Cortex of kidney (tissue), 1 donor: ENCODE results near the gene TMEM270.
"Not testable (repeated sequence)": the region's sequence is repeated elsewhere in the genome, so short reads cannot be mapped to it uniquely, and the experiment has no call there.

Experiments used
- DNase-seq: peaks from one replicate; lab custom pipeline; 2025; lab: John Stamatoyannopoulos, UW

Gene TMEM270

DNA sequence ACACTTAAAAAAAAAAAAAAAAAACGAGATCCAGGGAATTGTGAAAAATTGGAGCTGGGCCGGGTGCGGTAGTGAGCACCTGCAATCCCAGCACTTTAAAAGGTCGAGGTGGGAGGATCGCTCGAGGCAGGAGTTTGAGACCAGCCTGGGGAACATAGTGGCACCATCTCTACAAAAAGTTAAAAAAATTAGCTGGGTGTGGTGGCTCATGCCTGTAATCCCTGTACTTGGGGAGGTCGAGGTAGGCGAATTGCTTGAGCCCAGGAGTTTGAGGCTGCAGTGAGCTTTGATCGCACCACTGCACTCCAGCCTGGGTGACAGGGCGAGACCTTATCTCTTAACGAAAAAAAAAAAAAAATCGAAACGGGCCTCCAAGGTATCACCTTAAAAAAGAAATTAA lies 28.2 kb upstream of the TMEM270 start:
- DNase-seq = no peak

DNA sequence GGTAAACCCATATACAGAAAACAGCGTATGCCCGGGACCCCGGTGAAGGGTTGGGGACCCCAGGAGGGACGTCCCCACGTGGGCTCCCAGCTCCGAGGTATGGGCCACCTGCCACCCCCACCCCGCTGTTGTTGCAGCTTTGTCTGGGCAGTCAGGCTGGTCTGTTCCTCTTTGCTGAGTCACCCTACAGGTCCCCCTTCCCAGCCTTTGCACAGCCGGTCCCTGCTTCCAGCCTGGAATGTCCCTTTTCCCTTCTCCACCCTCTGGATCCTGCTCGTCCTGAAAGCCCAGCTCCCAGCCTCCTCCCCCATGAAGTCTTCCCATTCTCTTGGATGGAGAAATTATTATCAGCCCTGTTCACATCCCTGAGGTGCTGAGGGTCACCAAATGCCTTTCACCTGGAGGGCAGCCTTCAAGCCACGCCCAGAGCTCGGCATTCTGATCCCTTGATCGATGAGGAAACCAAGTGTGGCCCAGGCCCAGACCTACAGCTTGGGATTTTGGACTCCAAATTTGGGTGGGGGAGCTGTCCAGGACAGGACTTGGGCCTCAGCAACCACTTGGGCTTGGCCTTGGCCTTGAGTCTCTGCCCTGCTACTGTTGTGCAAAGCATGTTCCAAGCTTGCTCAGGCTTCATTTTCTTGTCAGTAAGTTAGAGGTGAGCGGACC lies 27.6 kb upstream of the TMEM270 start:
- DNase-seq = no peak

GRCh38 chr7:73834626-73835191 lies 26.2 kb upstream of the TMEM270 start:
- DNase-seq = no peak

DNA sequence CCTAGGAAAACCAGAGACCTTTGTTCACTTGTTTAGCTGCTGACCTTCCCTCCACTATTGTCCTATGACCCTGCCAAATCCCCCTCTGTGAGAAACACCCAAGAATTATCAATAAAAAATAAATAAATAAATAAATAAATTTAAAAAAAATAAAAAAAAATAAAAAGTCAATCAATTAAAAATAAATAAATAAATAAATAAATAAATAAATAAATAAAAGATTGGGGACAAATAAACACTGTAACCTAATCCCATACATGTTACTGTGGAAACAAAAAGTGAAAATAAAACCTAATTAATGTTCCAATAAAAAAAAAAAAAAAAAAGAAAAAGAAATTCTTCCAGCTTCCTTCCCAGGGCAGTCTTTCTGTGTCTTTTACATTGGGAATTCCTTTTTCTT lies 23.8 kb upstream of the TMEM270 start:
- not testable (repeated sequence) for DNase-seq

GRCh38 chr7:73838642-73839041 lies 22.3 kb upstream of the TMEM270 start:
- DNase-seq = no peak

DNA sequence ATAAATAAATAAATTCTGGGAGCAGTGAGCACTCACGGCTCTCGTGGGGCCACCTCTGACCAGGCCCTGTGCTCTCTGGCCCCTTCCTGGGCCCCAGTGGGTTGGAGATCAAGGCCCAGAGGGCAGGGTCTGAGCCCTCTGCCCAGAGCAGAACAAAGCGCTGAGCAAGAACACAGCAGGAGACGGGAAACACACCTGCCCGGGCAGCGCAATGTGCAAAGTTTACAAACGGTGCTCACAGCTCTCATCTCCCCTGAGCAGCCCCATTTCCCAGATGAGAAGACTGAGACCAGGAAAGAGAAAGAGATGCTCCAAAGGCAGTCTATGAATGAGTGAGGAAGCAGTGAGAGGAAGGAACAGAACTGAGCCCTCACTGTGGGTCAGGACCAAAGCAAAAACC lies 21.7 kb upstream of the TMEM270 start:
- no peak for DNase-seq

- DNase-seq = no peak
Measured at GRCh38 chr7:73839743-73840714, 20.9 kb upstream of the TMEM270 start.

DNA sequence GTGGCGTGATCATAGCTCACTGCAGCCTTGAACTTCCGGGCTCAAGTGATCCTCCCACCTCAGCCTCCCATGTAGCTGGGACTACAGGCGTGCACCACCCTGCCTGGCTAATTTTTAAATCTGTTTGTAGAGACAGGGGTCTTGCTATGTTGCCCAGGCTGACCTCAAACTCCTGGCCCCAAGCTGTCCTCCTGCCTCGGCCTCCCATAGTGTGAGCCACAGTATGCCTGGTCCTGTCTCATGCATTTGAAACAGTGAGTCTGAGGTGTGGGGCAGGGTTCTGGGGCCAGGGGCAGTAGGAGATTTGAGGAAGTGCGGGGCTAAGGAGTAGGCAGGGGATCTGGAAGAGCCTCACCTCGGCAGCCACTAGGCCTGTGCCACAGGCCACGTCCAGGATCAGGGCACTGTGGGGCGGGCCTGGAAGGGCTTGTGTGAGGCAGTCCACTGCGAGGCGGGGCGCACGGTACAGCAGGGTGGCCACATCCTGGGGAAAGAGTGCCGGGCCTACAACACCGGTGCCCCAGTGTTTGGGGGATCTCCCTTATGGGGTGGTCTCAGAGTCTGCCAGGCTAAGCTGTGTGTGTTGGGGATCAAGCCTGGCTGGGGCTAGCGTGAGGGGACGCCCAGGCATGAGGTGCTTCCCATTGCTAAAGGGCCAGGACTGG lies 20.1 kb upstream of the TMEM270 start:
- no peak for DNase-seq

GRCh38 chr7:73841689-73842066 lies 19.3 kb upstream of the TMEM270 start:
- DNase-seq = no peak

DNA sequence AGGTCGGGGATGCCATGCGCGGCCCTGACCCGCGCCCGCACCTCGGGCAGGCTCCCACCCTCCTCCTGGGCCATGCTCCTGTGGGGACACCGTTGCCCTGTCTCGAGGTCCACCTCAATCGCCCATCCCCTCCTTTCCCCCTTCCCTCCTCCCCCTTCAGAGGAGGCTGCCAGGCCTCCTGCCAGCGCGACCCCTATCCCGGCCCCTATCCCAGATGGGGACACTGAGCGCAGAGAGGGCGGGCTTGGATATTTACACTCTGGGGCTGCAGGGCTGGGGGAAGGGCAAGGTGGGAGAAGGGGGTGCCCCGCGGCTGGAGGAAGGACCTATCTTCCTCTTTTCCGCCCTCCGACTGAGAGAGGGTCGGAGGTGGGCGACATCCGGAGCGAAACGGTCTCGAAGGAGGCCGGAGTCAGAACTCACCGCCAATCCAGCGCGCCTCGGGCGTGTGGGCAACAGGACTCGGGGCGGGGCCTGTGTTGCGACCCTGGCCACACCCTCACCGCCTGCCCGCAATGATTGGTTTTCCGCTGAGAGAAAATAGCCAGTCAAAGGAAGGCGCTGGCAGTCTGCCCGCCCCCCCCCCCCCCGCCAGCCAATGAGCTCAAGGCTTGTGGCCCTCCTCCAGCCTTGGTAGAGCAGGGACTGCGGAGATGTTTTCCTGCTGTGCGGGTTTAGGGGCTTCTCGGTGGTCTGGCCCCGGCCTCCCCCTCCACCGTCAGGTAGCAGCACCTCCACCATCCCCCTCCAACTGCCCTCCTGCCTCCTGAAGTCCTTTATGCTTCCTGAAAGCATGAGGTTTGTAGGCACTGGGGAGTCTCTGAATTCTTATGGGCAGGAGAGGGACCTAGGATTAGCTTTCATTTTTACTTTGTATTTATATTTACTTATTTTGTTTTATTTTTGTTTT lies 18.6 kb upstream of the TMEM270 start, which contains the start of gene METTL27:
Gene METTL27, minus strand, starts transcription at position 450 of the 910 bp plus-strand sequence. Its CDS starts 376 bp downstream, at position 74.
- DNase-seq = no peak

DNA sequence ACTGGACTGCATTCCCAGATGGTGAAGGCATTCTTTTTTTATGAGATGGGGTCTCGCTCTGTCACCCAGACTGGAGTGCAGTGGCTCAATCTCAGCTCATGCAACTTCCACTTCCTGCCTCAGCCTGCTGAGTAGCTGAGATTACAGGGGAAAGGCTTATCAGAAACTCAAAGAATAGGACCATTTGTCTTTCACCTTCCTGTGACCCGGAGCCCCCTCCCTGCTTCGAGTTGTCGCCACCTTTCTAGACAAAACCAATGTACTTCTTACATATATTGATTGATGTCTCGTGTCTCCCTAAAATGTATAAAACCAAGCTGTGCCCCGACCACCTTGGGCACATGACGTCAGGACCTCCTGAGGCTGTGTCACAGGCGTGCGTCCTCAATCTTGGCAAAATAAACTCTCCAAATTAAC lies 16.8 kb upstream of the TMEM270 start:
- DNase-seq = no peak

DNA sequence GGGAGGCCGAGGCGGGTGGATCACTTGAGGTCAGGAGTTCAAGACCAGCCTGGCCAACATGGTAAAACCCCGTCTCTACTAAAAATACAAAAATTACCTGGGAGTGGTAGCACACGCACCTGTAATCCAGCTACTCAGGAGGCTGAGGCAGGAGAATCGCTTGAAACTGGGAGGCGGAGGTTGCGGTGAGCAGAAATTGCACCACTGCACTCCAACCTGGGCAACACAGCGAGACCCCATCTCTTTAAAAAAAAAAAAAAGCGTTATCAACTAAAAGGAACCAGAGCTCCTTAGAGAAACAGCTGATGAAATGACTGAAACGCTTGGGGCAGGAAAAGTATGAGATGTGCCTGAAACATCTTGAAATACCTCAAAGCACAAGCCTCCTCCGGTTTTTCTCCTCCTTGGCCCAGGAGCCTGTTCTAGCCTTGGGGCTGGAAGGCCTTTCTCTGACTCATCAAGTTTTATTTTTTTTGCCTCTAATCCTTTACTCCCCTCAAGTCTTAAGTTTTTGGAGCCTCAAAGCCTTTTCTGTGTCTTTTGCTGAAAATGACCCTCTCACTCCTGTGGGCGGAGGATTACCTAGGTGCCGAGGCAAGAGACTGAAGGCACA lies 16.0 kb upstream of the TMEM270 start:
- no peak for DNase-seq

- DNase-seq = not testable (repeated sequence)
Measured at GRCh38 chr7:73845701-73846195, 15.2 kb upstream of the TMEM270 start.

- no peak for DNase-seq
Measured at GRCh38 chr7:73847941-73848723, 12.8 kb upstream of the TMEM270 start.

DNA sequence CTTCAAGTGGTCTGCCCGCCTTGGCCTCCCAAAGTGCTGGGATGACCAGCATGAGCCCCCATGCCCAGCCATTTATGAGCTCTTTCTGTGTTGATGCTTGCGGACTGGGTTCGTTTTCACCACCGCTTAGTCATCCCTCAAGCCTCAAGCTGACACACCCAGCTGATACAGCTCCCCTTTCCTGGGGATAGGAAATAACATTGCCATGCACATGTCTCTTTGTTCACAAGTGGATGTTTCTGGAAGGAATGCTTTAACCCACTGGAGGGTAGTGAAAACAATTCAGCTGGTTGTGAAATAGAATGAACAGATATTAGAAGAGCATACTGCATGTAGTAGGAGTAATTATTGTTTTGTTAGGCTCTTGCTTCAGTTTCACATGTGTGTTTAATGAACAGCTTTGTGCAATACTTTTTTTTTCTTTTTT lies 10.2 kb upstream of the TMEM270 start:
- DNase-seq = no peak

DNA sequence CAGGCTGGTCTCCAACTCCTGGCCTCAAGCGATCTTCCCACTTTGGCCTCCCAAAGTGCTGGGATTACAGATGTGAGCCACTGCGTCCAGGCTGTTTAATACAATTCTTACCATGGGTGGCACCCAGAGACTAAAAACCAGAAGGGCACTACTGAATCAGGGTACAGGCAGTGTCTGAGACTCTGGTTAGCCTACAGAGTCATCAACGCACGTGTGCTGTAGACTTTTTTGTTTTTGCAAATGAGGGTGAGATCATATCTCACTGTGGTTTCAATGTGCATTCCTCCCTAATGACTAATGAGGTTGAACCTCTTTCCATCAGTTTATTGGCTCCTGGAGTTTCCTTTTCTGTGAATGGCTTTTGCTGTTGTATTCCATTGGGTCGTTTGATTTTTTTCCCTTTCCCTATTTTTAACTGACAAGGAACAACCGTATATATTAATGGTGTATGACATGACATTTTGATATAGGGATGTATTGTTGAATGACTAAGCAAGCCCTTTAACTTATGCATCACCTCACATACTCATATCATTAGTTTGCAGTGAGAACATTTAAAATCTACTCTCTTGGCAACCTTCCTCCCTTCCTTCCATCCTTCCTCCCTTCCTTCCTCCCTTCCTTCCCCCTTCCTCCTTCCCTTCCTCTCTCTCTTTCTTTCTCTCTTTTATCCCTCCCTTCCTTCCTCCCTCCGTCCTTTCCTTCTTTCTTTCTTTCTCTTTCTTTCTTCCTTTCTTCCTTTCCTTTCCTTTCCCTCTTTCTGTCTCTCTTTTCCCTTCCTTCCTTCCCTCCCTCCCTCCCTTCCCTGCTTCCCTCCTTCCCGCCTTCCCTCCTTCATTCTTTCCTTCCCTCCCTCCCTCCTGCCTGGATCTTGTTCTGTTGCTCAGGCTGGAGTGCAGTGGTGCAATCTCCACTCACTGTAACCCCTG lies 9.3 kb upstream of the TMEM270 start:
- no peak for DNase-seq

GRCh38 chr7:73852500-73852899 lies 8.5 kb upstream of the TMEM270 start:
- no peak for DNase-seq

GRCh38 chr7:73856941-73857340 lies 4.0 kb upstream of the TMEM270 start:
- no peak for DNase-seq

DNA sequence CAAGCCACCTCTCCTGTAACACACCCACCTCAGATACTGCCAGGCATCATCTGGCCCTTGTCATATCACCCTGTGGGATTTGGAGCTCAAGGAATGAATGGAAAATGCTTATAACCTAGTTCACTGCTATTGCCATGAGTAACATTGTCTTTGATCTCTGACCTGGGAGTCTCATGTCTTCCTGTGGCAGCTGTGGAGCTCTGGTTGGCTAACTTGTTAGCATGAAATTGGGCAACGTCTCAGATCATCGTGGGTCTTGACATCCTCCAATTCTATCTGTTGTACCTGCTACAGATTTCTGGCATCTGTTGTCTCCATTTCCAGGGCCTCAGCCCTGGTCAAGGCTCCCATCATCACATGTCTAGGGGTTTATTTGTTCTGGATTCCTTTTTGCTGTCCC lies 2.2 kb upstream of the TMEM270 start:
- DNase-seq = no peak
